GM18867 (cell line): ENCODE results near the gene LRRC45.

ENCODE experiments used
- ATAC-seq: cut with Tn5 transposase; IDR thresholded peaks from one replicate; pipeline ENCODE4 v1.9.1; 2021; ENCODE audit warnings: mild to moderate bottlenecking, moderate library complexity; ENCODE audit not compliant: unreplicated experiment

Gene LRRC45

DNA sequence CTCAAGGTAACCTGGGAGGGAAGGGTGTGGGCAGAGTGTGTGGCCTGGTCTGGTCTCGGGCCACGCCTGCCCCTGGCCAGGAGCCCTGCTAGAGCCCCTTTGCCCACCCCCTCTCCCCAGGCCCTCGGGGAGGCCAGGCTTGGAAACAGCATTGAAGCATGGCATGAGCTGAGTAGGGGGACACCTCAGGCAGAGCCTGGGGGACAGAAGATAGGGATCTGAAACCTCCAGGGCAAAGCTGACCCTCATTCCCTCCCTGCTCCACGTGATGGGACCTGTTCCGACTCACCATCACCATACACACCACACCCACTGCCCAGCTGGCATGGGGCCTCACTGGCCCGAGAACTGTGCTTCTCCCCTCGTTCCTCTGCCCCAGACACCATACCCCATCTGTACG is 26.0 kb downstream of the LRRC45 start:
- ATAC-seq: no peak

DNA sequence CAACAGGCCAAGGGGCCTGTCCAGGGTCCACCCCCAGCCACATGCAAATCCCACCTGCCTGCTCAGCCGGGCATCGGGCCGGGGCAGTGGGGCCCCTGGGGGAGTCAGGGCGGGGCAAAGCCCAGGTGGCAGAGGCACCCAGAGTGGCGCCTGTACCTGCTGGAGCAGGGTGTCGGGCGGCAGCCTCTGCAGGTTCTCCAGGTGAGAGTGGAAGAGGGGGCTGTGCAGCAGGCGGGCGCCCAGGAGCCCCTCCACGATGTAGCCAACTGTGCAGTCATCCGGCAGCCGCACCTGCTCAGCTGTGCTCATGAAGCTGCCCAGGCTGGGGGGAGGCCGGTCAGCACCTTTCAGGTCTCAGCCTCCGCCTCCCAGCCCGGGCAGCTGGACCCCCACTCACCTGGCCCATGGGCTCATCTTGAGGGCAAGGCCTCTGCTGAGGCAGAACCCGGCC is 26.4 kb downstream of the LRRC45 start:
- ATAC-seq: no peak

- no peak for ATAC-seq
These were observed 27.2 kb downstream of the LRRC45 start for GRCh38 chr17:82050152-82050760.

GRCh38 chr17:82050761-82051641 is 27.9 kb downstream of the LRRC45 start:
- ATAC-seq: no peak

DNA sequence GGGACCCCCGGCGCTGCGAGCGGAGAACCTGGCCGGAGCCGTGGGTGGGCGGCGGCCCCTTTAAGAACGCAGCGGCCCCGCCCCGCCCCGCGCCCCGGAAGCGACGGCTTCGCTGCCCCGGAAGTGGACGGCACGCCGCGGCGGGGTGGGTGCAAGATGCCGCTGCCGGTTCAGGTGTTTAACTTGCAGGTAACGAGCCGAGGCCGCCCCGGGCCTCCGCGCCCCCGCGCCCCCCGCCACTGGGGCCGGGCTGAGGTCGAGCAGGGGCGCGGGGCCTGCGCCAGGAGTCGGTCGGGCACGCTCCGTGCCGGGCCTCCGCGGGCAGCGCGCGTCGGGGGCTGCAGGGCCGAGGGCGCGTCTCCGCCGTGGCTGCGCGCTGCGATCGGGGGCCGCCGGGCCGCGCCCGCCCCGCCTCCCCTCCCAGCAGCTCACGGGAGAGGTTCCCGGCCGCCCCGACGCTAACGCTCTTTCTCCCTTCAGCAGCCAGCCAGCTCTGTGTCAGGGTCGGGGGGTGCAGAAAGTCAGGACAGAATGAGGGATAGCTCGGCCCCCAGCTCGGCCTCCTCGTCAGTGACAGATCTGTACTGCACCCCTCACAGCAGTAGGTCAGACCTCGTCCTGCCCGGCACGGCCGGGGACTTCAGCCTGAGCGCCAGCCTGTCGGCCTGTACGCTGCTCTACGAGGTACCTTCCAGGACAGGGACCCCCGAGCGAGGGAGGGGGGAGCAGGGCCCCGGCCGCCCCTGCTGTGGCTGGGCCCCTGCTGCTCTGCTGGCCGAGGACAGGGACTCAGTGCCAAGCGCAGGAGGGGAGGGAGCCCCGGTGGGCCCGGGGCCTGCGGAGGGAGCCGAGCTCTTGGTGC is 28.9 kb downstream of the LRRC45 start, which contains the start of the genes GPS1 and RFNG:
TSS of gene GPS1 (plus strand) at position 123 of the 862 bp plus-strand sequence. CDS start at position 157, 34 bp downstream.
TSS of gene RFNG (minus strand) at position 36 of the 862 bp plus-strand sequence. CDS start 45 bp downstream, outside the sequence.
- peak; percentile 50 for ATAC-seq

DNA sequence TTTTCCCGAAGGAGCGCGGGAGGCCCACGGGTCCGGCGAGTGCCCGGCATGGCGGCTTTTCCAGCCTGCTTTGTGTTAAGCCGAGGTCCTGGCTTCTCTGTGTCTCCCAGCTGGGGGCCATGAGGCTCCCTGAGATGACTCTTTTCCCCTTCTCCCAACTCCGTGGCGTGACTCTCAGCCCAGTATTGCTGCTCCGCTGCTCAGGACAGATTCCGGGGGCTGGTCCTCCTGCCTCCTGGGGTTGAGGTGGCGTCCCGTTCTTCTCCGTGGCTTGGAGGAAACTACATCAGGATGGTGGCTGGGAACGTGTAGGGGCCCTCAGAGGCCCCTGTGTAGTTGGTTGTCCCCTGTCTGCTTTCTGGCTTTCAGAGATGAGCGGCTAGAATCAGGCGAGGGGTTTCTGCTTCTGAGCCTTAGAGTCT is 29.5 kb downstream of the LRRC45 start:
- no peak for ATAC-seq

DNA sequence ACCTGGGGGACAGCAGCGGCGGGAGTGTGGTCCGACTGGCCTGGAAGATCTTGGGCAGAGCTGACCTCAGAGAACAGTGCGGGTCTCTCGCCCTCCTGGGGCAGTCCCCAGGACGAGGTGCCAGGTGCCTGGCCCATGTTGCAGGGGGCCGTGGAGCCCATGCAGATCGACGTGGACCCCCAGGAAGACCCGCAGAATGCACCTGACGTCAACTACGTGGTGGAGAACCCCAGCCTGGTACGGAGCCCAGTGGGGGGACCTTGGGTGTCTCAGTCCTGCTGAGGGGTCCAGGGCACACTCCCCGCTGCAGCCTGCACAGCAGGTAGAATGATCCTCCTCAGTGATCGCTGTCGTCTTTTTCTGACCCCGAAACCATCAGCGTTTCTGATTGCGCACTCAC is 30.0 kb downstream of the LRRC45 start:
- ATAC-seq: no peak

GRCh38 chr17:82053556-82054263 is 30.6 kb downstream of the LRRC45 start:
- no peak for ATAC-seq

GRCh38 chr17:82054351-82055022 is 31.4 kb downstream of the LRRC45 start:
- no peak for ATAC-seq

- no peak for ATAC-seq
These were observed 32.2 kb downstream of the LRRC45 start for GRCh38 chr17:82055023-82055964.

GRCh38 chr17:82055965-82056728 is 33.0 kb downstream of the LRRC45 start:
- no peak for ATAC-seq

DNA sequence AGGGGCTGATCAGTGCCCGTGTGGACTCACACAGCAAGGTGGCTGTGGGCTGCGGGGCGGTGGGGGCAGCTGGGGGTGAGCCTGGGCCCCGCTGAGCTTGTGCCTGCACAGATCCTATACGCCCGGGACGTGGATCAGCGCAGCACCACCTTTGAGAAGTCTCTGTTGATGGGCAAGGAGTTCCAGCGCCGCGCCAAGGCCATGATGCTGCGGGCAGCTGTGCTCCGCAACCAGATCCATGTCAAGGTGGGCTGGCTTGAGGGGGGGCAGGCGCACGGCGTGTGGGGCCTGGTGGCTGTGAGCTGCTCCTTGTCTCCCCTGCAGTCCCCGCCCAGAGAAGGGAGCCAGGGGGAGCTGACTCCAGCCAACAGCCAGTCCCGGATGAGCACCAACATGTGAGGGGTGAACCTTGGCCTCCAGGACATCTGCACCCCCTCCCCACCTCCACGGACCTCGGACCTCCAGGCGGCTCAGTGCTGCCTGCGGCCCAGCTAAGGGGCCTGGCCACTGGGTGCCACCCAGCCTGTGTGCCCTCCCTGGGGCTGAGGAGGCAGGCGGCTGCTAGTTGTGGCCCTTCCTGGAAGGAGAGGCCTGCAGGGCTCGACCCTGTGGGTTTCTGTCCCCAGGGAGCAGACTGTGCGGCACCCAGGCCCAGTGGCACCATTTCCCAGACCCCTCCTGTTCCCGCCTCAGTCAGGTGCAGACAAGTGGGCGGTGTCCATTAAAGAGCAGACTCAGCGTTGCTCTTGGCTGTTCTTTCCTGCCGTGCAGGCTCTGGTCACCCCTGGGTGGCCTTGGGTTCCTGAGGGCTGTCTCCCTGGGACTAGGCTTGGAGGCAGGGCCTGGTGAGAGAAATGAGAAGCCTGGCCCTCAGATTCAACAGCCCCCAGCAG is 33.9 kb downstream of the LRRC45 start:
- ATAC-seq: no peak

DNA sequence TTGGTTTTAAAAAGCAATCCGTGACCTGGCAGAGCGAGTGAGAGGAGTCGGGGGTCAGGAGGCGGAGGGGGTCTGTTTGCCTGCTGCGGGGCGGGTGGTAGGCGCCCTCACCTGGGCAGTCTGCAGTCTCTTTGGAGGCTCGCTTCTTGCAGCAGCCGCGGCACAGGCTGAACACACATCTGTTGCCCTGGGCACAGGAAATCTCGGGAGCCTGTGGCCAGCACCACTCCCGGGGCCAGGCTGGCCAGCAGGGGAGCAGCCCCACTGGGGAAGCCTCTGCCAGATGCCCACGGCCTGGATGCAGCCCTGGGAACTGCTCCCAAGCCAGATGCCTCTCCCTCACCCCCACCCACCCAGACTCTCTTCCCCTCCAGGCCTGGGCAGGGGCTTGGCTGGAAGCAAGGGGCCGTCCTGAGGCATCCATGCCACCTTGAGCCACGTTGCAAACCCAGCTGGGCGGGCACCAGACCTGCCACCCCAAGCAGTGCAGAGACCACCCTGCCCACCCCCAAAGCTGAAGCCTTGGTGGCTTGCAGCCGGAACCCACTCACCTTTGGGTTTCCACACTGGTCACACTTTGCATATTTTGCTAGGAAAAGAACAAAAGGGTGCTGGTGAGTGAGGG is 35.2 kb downstream of the LRRC45 start:
- no peak for ATAC-seq

- no peak for ATAC-seq
These were observed 35.7 kb downstream of the LRRC45 start for GRCh38 chr17:82058855-82059249.

DNA sequence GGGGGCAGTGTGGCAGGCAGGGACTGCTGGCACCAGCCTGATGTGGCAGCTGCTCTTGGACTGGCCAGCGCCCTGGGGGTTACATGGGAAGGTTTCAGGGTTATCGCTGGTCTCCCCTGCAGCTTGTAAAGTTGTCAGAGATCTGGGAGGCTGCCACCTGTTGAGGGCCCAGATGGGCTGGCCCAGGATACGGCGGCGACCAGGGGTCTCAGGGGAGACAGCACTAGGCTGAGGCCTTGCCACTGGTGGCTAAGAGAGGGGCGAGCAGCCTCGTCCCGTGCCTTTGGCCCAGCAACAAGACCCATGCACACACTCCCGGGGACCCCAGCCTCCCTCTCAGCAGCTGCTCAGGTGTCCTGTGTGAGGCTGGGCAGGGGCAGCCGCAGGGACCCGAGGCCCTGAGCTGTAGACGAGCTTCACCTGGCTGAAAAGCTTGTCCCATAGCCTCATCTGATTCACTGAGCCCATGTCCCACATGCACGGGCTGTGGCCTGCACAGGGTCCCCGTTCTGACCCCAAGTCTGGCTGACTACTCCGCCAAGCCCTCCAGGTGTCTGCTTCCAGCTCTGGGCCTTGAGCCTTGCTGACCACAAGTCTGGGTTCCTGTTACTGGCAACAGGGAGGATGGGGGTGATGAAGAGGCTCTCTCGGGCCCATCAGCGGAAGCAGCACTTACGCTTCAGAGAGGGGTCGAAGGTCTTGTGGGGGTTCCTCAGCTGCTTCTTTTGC is 36.3 kb downstream of the LRRC45 start:
- ATAC-seq: no peak

DNA sequence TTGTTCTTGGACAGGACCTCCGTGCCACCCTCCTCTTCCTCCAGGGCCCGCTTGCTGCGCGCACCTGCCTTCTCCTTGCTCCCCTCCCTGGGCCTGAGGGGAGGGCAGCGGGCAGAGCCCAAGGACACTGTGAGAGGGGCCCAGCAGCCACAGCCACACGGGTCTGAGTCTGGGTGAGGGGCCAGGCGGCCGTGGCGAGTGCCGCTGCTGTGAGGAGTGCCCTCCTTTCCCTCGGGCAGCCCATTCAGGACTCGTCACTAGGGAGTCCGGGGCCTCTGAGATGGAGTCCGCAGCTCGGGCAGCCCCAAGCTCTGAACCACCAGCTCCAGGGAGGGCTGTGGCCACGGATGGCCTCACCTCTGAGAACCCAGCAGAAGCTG is 36.9 kb downstream of the LRRC45 start:
- no peak for ATAC-seq
